Measurements from ENCODE around the gene DNASE1.

DNA sequence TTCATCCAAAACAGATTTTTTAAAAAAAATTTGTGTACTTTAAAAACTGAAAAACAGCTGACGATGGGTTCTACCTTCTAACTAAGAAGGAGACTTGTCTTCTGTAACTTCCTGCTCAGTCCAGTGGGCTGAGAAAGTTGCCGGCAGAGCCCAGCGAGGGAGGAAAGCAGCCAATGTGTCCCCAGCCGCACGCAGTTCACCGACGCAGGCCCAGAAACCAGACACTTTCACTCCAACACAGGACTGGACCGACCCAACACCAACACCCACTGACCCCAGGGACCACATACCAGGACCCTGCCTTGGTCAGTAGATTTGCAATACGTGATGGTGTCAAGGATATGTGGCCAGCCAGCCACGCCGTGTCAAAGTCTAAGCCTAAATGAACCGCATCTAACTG, 37.3 kb downstream of the DNASE1 start:
- TF ChIP-seq POLR2A (IDR thresholded peaks at IDR 0.05) = no peak
- TF ChIP-seq, protein P1, sequence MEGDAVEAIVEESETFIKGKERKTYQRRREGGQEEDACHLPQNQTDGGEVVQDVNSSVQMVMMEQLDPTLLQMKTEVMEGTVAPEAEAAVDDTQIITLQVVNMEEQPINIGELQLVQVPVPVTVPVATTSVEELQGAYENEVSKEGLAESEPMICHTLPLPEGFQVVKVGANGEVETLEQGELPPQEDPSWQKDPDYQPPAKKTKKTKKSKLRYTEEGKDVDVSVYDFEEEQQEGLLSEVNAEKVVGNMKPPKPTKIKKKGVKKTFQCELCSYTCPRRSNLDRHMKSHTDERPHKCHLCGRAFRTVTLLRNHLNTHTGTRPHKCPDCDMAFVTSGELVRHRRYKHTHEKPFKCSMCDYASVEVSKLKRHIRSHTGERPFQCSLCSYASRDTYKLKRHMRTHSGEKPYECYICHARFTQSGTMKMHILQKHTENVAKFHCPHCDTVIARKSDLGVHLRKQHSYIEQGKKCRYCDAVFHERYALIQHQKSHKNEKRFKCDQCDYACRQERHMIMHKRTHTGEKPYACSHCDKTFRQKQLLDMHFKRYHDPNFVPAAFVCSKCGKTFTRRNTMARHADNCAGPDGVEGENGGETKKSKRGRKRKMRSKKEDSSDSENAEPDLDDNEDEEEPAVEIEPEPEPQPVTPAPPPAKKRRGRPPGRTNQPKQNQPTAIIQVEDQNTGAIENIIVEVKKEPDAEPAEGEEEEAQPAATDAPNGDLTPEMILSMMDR (IDR thresholded peaks at IDR 0.05 in 4 of 5, conservative IDR thresholded peaks at IDR 0.05 in 1 of 5) = no peak

All from gastrocnemius medialis (tissue), 4 donors.